Measurements from ENCODE around the gene ATP6V0E2.

DNA sequence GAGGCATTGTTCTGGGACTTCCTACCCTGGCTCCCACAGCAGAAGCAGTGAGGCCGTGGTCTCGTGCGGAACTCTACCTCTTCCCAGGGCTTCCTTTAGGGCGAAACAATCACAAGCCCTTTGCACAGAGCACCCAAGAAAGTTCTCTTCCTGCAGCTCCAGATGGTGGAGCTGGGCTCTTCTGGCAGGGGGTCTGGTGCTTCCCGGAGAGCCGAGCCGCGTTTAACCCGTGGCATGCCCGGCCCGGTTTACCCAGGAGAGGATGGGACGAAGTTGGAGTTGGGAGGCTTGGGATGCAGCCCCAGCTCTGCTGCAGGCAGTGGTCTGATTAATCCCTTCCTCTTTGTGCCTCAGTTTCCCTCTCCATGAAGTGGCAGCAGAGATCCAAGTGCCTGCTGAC is 9.0 kb upstream of the ATP6V0E2 start:
- TF ChIP-seq, protein P1, sequence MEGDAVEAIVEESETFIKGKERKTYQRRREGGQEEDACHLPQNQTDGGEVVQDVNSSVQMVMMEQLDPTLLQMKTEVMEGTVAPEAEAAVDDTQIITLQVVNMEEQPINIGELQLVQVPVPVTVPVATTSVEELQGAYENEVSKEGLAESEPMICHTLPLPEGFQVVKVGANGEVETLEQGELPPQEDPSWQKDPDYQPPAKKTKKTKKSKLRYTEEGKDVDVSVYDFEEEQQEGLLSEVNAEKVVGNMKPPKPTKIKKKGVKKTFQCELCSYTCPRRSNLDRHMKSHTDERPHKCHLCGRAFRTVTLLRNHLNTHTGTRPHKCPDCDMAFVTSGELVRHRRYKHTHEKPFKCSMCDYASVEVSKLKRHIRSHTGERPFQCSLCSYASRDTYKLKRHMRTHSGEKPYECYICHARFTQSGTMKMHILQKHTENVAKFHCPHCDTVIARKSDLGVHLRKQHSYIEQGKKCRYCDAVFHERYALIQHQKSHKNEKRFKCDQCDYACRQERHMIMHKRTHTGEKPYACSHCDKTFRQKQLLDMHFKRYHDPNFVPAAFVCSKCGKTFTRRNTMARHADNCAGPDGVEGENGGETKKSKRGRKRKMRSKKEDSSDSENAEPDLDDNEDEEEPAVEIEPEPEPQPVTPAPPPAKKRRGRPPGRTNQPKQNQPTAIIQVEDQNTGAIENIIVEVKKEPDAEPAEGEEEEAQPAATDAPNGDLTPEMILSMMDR (IDR thresholded peaks at IDR 0.05), result no peak
- TF ChIP-seq POLR2A (IDR thresholded peaks at IDR 0.05) (no peak), POLR2AphosphoS5 (IDR thresholded peaks at IDR 0.05) (no peak)

Measured in transverse colon (tissue), 4 donors.